ENCODE results near the gene PRPF8. TPM values are rescaled to one million over a fixed set of nuclear protein-coding genes. Genes with fewer than 3 reads are reported as not detected.
A peak's percentile ranks its signal among the peaks of the same experiment; 100 is the strongest.
"Not testable (repeated sequence)": the region's sequence is repeated elsewhere in the genome, so short reads cannot be mapped to it uniquely, and the experiment has no call there.

Gene PRPF8
- total and polyA plus RNA-seq, 2 of the 8 experiments (the other 6 are each of a cell fraction or from before 2014, with no cell fraction given), result 329 to 337 TPM

DNA sequence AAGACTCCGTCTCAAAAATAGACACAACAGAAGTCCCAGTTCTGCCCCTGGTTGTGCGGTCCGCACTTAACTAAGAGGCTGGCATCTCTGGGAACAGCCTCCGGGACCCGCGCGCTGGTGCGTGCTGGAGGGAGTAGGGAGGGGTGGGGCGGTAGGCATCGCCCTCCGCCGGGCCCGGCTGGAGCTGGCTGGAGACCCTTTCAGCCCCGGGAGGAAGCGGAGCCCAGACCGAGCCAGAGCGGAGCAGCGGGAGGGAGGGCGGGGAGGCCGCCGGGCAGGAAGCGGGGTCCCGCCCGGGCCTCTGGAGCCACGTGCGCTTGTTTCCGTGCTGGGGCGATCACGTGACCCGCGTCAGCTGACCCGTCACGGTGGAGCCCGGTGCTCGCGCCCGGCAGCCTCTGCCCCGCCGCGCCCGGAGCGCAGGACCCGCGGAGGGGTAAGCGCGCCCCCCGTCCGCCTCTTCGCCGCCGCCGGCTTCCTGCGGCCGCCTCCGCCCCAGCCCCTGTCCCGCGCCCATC is 39.7 kb upstream of the PRPF8 start, which contains the start of gene WDR81 (continued):
- TF ChIP-seq, protein P1, sequence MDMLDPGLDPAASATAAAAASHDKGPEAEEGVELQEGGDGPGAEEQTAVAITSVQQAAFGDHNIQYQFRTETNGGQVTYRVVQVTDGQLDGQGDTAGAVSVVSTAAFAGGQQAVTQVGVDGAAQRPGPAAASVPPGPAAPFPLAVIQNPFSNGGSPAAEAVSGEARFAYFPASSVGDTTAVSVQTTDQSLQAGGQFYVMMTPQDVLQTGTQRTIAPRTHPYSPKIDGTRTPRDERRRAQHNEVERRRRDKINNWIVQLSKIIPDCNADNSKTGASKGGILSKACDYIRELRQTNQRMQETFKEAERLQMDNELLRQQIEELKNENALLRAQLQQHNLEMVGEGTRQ (IDR thresholded peaks at IDR 0.05; ENCODE audit: low read length), result peak; percentile 99
- TF ChIP-seq FOSL1 (IDR thresholded peaks at IDR 0.05; ENCODE audit: insufficient read depth, low read depth, low read length) (no peak), TAF1 (IDR thresholded peaks at IDR 0.05; ENCODE audit: low read depth, low read length) (0 out of 2 replicates have a peak, but pooled peaks have one; percentile 31), POLR2AphosphoS5 (IDR thresholded peaks at IDR 0.05; ENCODE audit: low read depth, low read length) (no peak), CEBPB (IDR thresholded peaks at IDR 0.05; ENCODE audit: low read depth, low read length) (no peak), SIN3A (conservative IDR thresholded peaks at IDR 0.05 in 1 of 2, IDR thresholded peaks at IDR 0.05 in 1 of 2; ENCODE audit: low read depth in 1 of 2, low read length in 2 of 2) (peak; percentile 94 to 96), TBP (IDR thresholded peaks at IDR 0.05; ENCODE audit: low read depth, low read length) (peak; percentile 40; the same call in 1 of the 2 replicates), HDAC2 (IDR thresholded peaks at IDR 0.05; ENCODE audit: borderline replicate concordance in 1 of 2, low read depth in 2 of 2, low read length in 2 of 2) (0 out of 4 replicates have a peak, but pooled peaks of 1 of the 2 experiments have one; percentile 64), GABPA (IDR thresholded peaks at IDR 0.05; ENCODE audit: borderline replicate concordance, insufficient read depth, low read length) (peak; percentile 19; the same call in 1 of the 2 replicates)

DNA sequence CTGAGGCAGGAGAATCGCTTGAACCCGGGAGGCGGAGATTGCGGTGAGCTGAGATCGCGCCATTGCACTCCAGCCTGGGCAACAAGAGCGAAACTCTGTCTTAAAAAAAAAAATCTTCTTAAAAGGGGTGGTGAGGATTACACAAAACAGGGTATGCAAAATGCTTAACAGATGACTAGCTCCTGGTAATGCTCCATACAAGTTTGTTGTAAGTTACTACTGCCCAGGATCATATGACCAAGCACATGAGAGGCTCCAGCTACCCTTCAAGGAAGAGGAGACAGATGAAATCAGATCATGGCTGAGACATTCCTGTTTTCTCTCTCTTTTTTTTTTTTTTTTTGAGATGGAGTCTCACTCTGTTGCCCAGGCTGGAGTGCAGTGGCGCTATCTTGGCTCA is 37.4 kb upstream of the PRPF8 start:
- not testable (repeated sequence) for H2BK5ac ChIP-seq (ENCODE audit: low read depth, low read length); H3K4me3 ChIP-seq (ENCODE audit: extremely low read depth in 1 of 4, insufficient read depth in 2 of 4, low read depth in 3 of 4, low read length in 4 of 4); H2BK12ac ChIP-seq (ENCODE audit: low read depth, low read length); H3K4ac ChIP-seq (replicated peaks; ENCODE audit: insufficient read length, low read depth, low read length); H3K36me3 ChIP-seq (ENCODE audit: control insufficient read depth in 2 of 4, insufficient read depth in 4 of 4, low read length in 3 of 4); H3K56ac ChIP-seq (replicated peaks; ENCODE audit: insufficient read length, low read depth, low read length); H3K14ac ChIP-seq (ENCODE audit: insufficient read length); H4K8ac ChIP-seq (ENCODE audit: extremely low read depth, insufficient read depth, low read length); DNase-seq (ENCODE audit: low read depth in 1 of 2, low spot score in 2 of 2); FAIRE-seq; H2BK120ac ChIP-seq (replicated peaks; ENCODE audit: low read depth, low read length); H3K79me1 ChIP-seq (ENCODE audit: low read depth, low read length); H4K5ac ChIP-seq (ENCODE audit: insufficient read length, low read depth, low read length); H3K27me3 ChIP-seq (replicated peaks in 1 of 4; ENCODE audit: control insufficient read depth in 3 of 4, extremely low read depth in 1 of 4, insufficient read depth in 3 of 4, low read length in 3 of 4); H3K23ac ChIP-seq (ENCODE audit: insufficient read length); H3K79me2 ChIP-seq (ENCODE audit: control insufficient read depth in 1 of 2, insufficient read depth in 2 of 2, low read length in 2 of 2); H4K20me1 ChIP-seq (replicated peaks in 1 of 2; ENCODE audit: control insufficient read depth in 1 of 2, insufficient read depth in 2 of 2, low read length in 2 of 2); H3K9me3 ChIP-seq (ENCODE audit: insufficient read depth in 2 of 2, low read depth in 1 of 2, low read length in 1 of 2); H3K9ac ChIP-seq (replicated peaks in 1 of 4; ENCODE audit: extremely low read depth in 1 of 4, low read depth in 3 of 4, low read length in 3 of 4); H2AK5ac ChIP-seq (ENCODE audit: low read depth, low read length); H2AFZ ChIP-seq (ENCODE audit: low read length); H2BK20ac ChIP-seq (ENCODE audit: low read length); H3K4me2 ChIP-seq (ENCODE audit: insufficient read depth in 1 of 2, low read depth in 2 of 2, low read length in 2 of 2); H3K4me1 ChIP-seq (replicated peaks in 1 of 4; ENCODE audit: control insufficient read depth in 3 of 4, insufficient read depth in 4 of 4, low read length in 3 of 4); H3K27ac ChIP-seq (ENCODE audit: low read depth, low read length); H4K91ac ChIP-seq (replicated peaks; ENCODE audit: insufficient read length, low read length); H3K18ac ChIP-seq (ENCODE audit: extremely low read depth, low read length); H2BK15ac ChIP-seq (ENCODE audit: low read length)
- peaks cover 13% of the 10 kb centered on the region for H3K23me2 ChIP-seq (ENCODE audit: low read depth, low read length)
- CTCF ChIA-PET (ENCODE audit: partially characterized antibody), result interaction anchor here (0.6 to 6.9 kb wide), 23 partner anchors 9 to 210 kb away, joined by 3 to 117 read pairs (median 6); partner anchors contain the start of gene SERPINF1
- POLR2A ChIA-PET (ENCODE audit: partially characterized antibody), result interaction anchor here (0.6 to 2.6 kb wide), 3 partner anchors 52 to 64 kb away, joined by 3 to 11 read pairs (median 3); no protein-coding TSS in a partner anchor
- WGBS, 2 experiments (ENCODE audit: extremely low coverage in 1 of 2, insufficient coverage in 1 of 2, insufficient read length in 1 of 2, insufficient replicate concordance in 2 of 2, low coverage in 1 of 2, low lambda C conversion rate in 2 of 2, missing lambda C conversion rate in 1 of 2), result 94% methylated on average over 7 of the region's 8 CpGs; no CpG with 5 or more reads in 1 of the 2 experiments
